PC-3 (cell line): Measurements from ENCODE around the gene TSGA10IP. TPM values are rescaled to one million over a fixed set of nuclear protein-coding genes. Genes with fewer than 3 reads are reported as not detected.
A peak's percentile ranks its signal among the peaks of the same experiment; 100 is the strongest.

Source experiments
- ATAC-seq: fragments of 200-7000 bp; cut with Tn5 transposase; 2 replicates; pipeline ENCODE4 v1.9.1; 2020; ENCODE audit warnings: mild to moderate bottlenecking, moderate library complexity
- BruUV-seq: library from RNA; stranded (reverse); fragments of 400-500 nt; replicated peaks from 2 replicates; lab custom pipeline; 2021; lab: Mats Ljungman, UMichigan
- CTCF ChIA-PET: fragments of 300-600 bp; sonication (Branson Sonifier 250); formaldehyde crosslinking; loops from one replicate; lab custom pipeline; 2022; ENCODE audit warnings: antibody characterized with exemption; lab: Charles Lee
- POLR2A ChIA-PET: fragments of 300-600 bp; sonication (Branson Sonifier 250); formaldehyde crosslinking; loops from one replicate; lab custom pipeline; 2022; ENCODE audit warnings: antibody characterized with exemption; ENCODE audit not compliant: unreplicated experiment; lab: Charles Lee
- DNase-seq: peaks from one replicate; pipeline ENCODE4 v3.0.0-alpha.2; 2015
- H2AFZ ChIP-seq: fragments of 300-600 bp; sonication (generic); 2 replicates; pipeline ENCODE4 v1.6.0; 2016; ENCODE audit warnings: antibody characterized with exemption, low read length
- H3F3A ChIP-seq: fragments of 300-600 bp; sonication (generic); one replicate; pipeline ENCODE4 v1.6.0; 2017; ENCODE audit warnings: antibody characterized with exemption, low read length, control low read depth, mild to moderate bottlenecking; ENCODE audit not compliant: unreplicated experiment
- H3K27ac ChIP-seq: fragments of 300-600 bp; sonication (generic); 2 replicates; pipeline ENCODE4 v1.5.1; 2016; ENCODE audit warnings: mild to moderate bottlenecking, low read length
- H3K27me3 ChIP-seq: fragments of 300-600 bp; sonication (generic); 2 replicates; pipeline ENCODE4 v1.6.1; 2016; ENCODE audit warnings: low read length, mixed read lengths
- H3K36me3 ChIP-seq: fragments of 300-600 bp; sonication (generic); 2 replicates; pipeline ENCODE4 v1.6.1; 2016; ENCODE audit warnings: low read depth, mixed run types, low read length, mixed read lengths
- H3K4me1 ChIP-seq: fragments of 300-600 bp; sonication (generic); 2 replicates; pipeline ENCODE4 v1.5.1; 2016; ENCODE audit warnings: low read length; ENCODE audit not compliant: insufficient read depth
- H3K4me2 ChIP-seq: fragments of 300-600 bp; sonication (generic); 2 replicates; pipeline ENCODE4 v1.6.0; 2016; ENCODE audit warnings: low read length
- H3K4me3 ChIP-seq: fragments of 300-600 bp; sonication (generic); 2 replicates; pipeline ENCODE4 v1.5.1; 2016; ENCODE audit warnings: mild to moderate bottlenecking, low read length, mixed read lengths
- H3K79me2 ChIP-seq: fragments of 300-600 bp; sonication (generic); 2 replicates; pipeline ENCODE4 v1.6.1; 2017; ENCODE audit warnings: low read length, mixed read lengths
- H3K9ac ChIP-seq: fragments of 300-600 bp; sonication (generic); 2 replicates; pipeline ENCODE4 v1.6.0; 2016; ENCODE audit warnings: mild to moderate bottlenecking, low read length
- H3K9me2 ChIP-seq: fragments of 300-600 bp; sonication (generic); replicated peaks from 2 replicates; pipeline ENCODE4 v1.6.1; 2016; ENCODE audit warnings: mixed run types, low read length, mixed read lengths
- H3K9me3 ChIP-seq: fragments of 300-600 bp; sonication (generic); 2 replicates; pipeline ENCODE4 v1.6.1; 2016; ENCODE audit warnings: low read length, mixed read lengths
- H4K20me1 ChIP-seq: fragments of 300-600 bp; sonication (generic); 2 replicates; pipeline ENCODE4 v1.6.1; 2016; ENCODE audit warnings: low read length, mixed read lengths
- CTCF ChIP-seq: fragments of 300-600 bp; sonication (generic); conservative IDR thresholded peaks from 2 replicates; pipeline ENCODE4 v1.5.1; 2017; ENCODE audit warnings: antibody characterized with exemption, low read depth, mild to moderate bottlenecking, low read length
- EZH2 ChIP-seq: fragments of 300-600 bp; sonication (generic); IDR thresholded peaks from one replicate; pipeline ENCODE4 v1.6.1; 2017; ENCODE audit warnings: antibody characterized with exemption, mild to moderate bottlenecking, low read length; ENCODE audit not compliant: unreplicated experiment
- EZH2phosphoT487 ChIP-seq: fragments of 300-600 bp; sonication (generic); IDR thresholded peaks from 2 replicates; pipeline ENCODE4 v1.6.1; 2018; ENCODE audit warnings: mild to moderate bottlenecking, antibody characterized with exemption, low read length, borderline replicate concordance
- intact Hi-C: fragments of 100-400 bp; cut with micrococcal nuclease; formaldehyde crosslinking; loops from 2 replicates; pipeline ENCODE4 v1.9.0; 2023
- total RNA-seq: library from RNA; depleted of rRNA; stranded (reverse); fragments of >200 nt; gene quantifications from 2 replicates; pipeline ENCODE4 v1.2.3, GENCODE V29; 2014

The TSGA10IP gene
- total RNA-seq, 1 experiment from 2014 or later: not detected

GRCh38 chr11:65899356-65900124 is 45.7 kb upstream of the TSGA10IP start:
- no TSS peak for BruUV-seq
- Histone ChIP-seq H3K4me2 (peak overlapping the region; percentile 96), H4K20me1 (peaks cover 46% of the 10 kb centered on the region), H3K36me3 (peaks cover 48% of the 10 kb centered on the region), H3K4me3 (peak overlapping the region; percentile 78), H3K9ac (peak overlapping the region; percentile 98), H3K27ac (peak overlapping the region; percentile 96), H3K9me2 (no peaks in the 10 kb centered on the region), H2AFZ (no peak overlapping the region), H3F3A (peaks cover 36% of the 10 kb centered on the region), H3K27me3 (no peaks in the 10 kb centered on the region), H3K4me1 (peaks cover 57% of the 10 kb centered on the region), H3K79me2 (peaks cover 94% of the 10 kb centered on the region), H3K9me3 (no peaks in the 10 kb centered on the region)
- CTCF ChIA-PET: interaction anchor here (0.9 kb wide), 1 partner anchor 16 kb away, joined by 3 read pairs; no protein-coding TSS in a partner anchor
- DNase-seq: peak; percentile 91
- peak; percentile 6 for ATAC-seq
- POLR2A ChIA-PET: interaction anchor here (0.6 to 2.9 kb wide), 6 partner anchors 8 to 38 kb away, joined by 3 to 31 read pairs (median 13); partner anchors contain the start of gene CCDC85B
- TF ChIP-seq EZH2phosphoT487 (no peak), CTCF (no peak), EZH2 (no peak)
- intact Hi-C loops: loop anchor here (1.0 kb wide), 1 partner anchor 12 kb away; no protein-coding TSS in a partner anchor

- ATAC-seq: peak; percentile 66
- H3K79me2 ChIP-seq: peaks cover 87% of the 10 kb centered on the region
These were observed 45.0 kb upstream of the TSGA10IP start, which contains the start of gene FOSL1 for GRCh38 chr11:65900125-65900898. FOSL1 (minus strand) TSS chr11:65900388; CDS start chr11:65900339, 49 bp downstream.

More at GRCh38 chr11:65900125-65900898, 45.0 kb upstream of the TSGA10IP start, which contains the start of gene FOSL1:
- TF ChIP-seq CTCF (no peak), EZH2phosphoT487 (no peak), EZH2 (no peak)
- H3K9me2 ChIP-seq: no peaks in the 10 kb centered on the region
- no peak within 1 kb of the TSS for H2AFZ ChIP-seq
- H3K4me3 ChIP-seq: peak within 1 kb of the TSS; percentile 78
- peak within 1 kb of the TSS; percentile 96 for H3K4me2 ChIP-seq
- CTCF ChIA-PET: interaction anchor here (0.6 to 1.0 kb wide), 5 partner anchors 9 to 18 kb away, joined by 3 to 24 read pairs (median 3); partner anchors contain the start of gene FIBP
- H3K9me3 ChIP-seq: no peaks in the 10 kb centered on the region
- POLR2A ChIA-PET: interaction anchor here (0.5 to 2.9 kb wide), 14 partner anchors 9 to 872 kb away, joined by 3 to 31 read pairs (median 6); partner anchors contain the start of genes CCDC85B, FIBP, MUS81 and NEAT1
- H3K27ac ChIP-seq: peak within 1 kb of the TSS; percentile 96
- peaks cover 46% of the 10 kb centered on the region for H3K36me3 ChIP-seq
- H4K20me1 ChIP-seq: peaks cover 43% of the 10 kb centered on the region
- peaks cover 55% of the 10 kb centered on the region for H3K4me1 ChIP-seq
- no peaks in the 10 kb centered on the region for H3K27me3 ChIP-seq
- peak within 1 kb of the TSS; percentile 98 for H3K9ac ChIP-seq
- peaks cover 31% of the 10 kb centered on the region for H3F3A ChIP-seq
- BruUV-seq: no TSS peak
- intact Hi-C loops: loop anchor here (1.0 kb wide), 1 partner anchor 11 kb away; no protein-coding TSS in a partner anchor
- DNase-seq: peak; percentile 99
